RKO (cell line): ENCODE measurements around the gene STPG1.

ENCODE experiments used
- DNase-seq: peaks from one replicate; pipeline ENCODE4 v3.0.0-alpha.2; 2016; ENCODE audit warnings: low spot score

The STPG1 gene

GRCh38 chr1:24341260-24341659 lies 72.3 kb downstream of the STPG1 start:
- DNase-seq = no peak

GRCh38 chr1:24340770-24341169 lies 72.8 kb downstream of the STPG1 start:
- no peak for DNase-seq

DNA sequence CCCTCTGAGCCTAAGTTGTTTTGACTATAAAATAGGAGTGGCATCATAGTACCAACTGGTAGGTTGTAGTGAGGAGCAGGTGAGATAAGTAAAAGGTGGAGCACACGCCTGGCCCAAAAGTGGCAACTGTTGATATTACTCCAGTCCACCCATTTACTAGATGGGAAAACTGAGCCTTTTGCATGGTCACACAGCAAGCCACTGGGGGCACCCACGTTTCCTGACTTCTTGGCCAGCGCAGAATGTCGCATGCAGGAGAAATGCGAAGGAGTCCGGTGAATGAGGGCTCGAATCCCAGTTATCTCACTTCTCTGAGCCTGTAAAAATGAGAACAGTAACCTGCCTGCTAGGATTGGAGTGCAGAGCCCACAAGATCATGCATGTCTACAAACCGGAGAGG lies 73.6 kb downstream of the STPG1 start:
- DNase-seq = no peak

DNA sequence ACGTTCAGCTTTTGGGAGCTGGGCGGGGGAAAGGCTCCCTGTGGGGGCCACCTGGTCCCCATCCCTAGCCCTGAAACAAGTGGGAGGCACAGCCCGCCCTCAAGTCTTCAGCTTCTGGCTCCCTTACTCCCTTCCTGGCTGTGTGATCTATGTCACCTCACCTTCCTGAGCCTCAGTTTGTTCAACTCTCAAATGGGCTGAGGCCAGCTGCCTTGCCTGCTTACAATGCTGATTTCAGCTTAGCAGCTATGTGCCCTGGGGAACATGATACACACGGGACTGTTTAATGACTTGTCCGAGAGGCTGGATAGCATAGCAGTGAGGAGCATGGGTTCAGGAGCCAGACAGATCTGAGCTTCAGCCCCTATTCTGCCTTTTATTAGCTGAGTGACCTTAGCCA lies 75.1 kb downstream of the STPG1 start:
- DNase-seq = no peak

DNA sequence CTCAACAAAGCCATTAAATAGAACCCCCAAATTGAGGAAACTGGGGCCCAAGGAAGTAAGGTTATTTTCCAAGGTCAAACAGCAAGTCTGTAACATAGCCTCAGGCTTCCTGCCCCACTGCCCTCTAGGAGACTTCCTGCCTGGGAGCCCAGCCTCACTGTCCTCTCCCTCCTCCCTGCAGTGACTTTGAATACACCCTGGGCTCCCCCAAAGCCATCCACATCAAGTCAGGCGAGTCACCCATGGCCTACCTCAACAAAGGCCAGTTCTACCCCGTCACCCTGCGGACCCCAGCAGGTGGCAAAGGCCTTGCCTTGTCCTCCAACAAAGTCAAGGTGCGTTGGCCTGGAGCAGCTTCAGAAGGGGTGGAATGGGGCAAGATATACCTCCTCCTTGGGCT lies 76.1 kb downstream of the STPG1 start:
- no peak for DNase-seq

- no peak for DNase-seq
Observed at GRCh38 chr1:24336075-24336474, 77.5 kb downstream of the STPG1 start.

DNA sequence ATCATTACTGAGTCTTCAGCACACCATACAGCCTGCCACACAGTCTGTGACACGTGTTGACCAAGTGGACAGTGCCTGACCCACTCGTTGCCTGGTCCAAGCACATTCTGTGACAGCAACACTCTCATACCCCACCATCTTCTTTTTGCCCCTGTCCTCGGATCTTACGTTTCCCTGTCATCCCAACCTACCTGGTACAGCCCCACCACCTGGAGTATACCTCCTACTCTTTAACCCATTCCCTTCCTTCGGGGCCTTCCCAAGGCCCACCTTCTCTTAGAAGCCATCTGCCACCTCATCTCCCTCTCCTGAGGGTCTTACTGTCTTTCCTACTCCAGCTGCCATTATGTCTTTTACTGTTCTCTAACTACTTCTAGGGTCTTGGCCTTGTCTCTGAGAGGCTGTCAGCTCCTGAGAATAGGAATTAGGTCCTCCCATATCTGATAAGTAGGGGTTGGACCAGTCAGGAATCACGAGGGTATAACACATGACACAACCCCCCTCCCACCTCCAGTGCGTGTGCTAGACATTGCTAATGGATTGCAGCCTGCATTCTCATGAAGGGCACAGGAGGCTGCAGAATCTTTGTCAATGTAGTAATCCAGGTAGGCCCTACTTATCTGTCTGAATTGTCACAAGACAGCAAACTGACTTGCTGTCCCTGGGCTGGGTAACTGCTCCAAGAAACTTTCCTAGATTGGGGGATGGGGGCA lies 81.5 kb downstream of the STPG1 start:
- no peak for DNase-seq

GRCh38 chr1:24329797-24330543 lies 83.6 kb downstream of the STPG1 start:
- DNase-seq = no peak

DNA sequence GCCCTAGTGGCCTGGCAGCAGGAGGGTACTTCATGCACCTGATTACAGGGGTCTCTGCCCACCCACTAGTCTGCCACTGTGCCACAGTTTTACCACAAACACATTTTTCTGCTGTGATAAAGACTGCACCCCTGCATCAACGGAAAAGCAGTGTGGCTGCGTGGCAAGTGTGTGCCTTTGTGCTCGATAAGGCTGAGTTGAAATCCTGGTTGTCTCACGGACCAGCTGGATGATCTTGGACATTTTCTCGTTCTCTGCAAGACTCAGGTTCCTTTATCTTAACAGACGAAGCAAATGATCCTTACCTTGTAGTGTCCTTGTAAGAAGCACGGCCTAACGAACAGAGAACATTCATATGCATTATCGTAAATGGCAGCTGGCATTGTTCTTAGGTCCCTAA lies 84.3 kb downstream of the STPG1 start:
- DNase-seq = no peak

- no peak for DNase-seq
Observed at GRCh38 chr1:24327891-24328290, 85.7 kb downstream of the STPG1 start.

GRCh38 chr1:24327486-24327885 lies 86.1 kb downstream of the STPG1 start:
- DNase-seq = no peak

DNA sequence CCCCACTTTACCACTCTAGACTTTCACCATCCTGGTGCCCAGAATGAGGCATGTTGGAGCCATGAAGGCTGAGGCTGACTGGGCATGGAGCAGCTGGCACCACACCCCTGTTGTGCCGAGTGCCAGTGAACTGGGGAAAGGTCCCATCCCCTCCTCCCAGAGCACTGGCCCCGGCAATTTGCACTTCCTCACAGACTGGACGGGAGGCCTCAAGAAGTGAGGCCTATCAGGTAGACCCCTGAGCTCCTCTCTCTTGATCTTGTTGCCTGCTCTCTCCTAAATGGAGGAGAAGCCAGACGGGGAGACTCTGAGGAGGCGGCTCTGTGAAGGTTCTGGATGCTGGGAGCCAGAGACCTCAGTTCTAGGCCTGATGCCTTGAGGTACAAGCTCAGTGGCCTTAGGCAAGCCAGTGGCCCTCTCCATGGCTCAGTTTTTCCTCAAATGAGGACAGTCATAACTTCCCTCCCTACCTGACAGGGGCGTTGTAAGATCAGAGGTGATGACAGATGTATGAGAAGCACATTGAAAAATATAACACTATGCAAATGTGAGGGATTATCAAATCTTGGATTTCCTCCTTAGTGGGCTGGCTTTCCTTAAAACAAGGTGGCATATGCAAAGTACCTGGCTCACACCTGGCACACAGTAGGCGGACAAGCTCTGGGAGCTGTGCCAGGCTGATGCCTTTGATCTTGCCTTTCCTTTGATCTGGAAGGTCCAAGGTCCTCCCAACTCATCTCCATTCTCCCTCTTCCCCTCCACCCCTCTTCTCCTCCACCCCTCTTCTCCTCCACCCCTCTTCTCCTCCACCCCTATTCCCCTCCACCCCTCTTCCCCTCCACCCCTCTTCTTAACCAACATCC lies 87.8 kb downstream of the STPG1 start:
- DNase-seq = no peak

DNA sequence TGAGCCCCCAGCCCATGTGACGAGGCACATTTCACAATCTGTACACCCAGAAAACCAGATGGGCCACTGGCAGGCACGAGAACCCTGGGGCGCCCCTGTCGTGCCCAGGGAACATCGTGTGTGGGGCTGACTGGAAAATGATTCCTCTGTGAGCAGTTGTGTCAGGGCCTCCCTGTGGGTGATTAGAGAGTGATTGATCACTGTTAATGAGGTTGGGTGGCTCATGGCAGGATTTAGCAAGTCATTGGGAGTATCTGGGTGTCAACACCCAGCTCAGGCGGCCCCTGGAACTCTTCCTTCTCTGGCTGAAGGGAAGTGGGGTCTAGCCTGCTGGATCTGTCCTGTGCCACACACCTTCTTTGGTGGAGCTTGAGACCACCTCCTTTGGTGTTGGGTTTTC lies 88.7 kb downstream of the STPG1 start:
- no peak for DNase-seq

- DNase-seq = no peak
Observed at GRCh38 chr1:24323281-24323680, 90.3 kb downstream of the STPG1 start.

GRCh38 chr1:24322470-24323177 lies 91.0 kb downstream of the STPG1 start:
- DNase-seq = no peak

GRCh38 chr1:24321697-24322469 lies 91.7 kb downstream of the STPG1 start:
- no peak for DNase-seq

GRCh38 chr1:24321126-24321525 lies 92.5 kb downstream of the STPG1 start:
- DNase-seq = no peak

- no peak for DNase-seq
Observed at GRCh38 chr1:24319962-24320361, 93.6 kb downstream of the STPG1 start.

GRCh38 chr1:24319312-24319863 lies 94.2 kb downstream of the STPG1 start, which contains the start of gene GRHL3:
Gene GRHL3, plus strand, starts transcription at chr1:24319357. Its CDS starts 195 bp downstream, at chr1:24319552.
- no peak for DNase-seq

DNA sequence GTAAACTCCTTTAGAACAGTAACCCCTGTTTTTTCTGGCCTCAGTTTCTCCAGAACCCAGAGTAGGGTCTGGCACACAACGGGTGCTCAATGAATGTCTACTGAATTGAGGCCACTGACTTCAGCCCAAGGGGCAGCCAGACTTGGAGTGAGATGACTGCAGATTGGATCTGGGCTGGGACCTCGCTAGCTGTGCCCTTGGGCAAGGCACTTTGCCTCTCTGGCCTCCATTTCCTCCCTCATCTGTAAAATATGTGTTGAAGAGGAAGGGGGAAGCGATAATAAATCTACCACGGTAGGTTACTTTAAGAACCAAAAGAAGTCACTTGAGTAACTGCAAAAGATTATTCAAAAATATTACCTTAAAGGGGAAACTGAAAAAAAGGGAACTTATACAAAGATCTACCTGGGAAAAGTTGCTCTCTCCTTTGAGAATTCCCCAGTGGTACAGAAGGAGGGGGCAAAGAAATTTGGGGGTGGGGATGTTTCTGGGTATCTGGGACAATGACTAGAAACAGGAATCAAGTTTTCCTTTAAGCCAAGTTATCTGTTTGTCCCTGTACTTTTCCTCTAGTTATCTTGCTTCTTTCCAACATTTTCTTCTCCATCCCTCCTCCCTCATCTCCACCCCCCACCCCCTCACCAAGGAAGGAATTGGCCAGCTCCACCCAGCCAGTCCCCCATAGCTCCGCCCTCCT lies 94.8 kb downstream of the STPG1 start:
- no peak for DNase-seq
